Glomerular visceral epithelial cell (primary cell): Measurements from ENCODE around the gene POMGNT1.

Experiments used
- DNase-seq: peaks from one replicate; pipeline ENCODE4 v3.0.0-alpha.2; 2016; ENCODE audit errors: extremely low spot score

Gene POMGNT1

GRCh38 chr1:46157916-46158311 lies 40.3 kb downstream of the POMGNT1 start:
- DNase-seq = no peak

- DNase-seq = no peak
Observed at GRCh38 chr1:46153732-46154131, 44.5 kb downstream of the POMGNT1 start.

GRCh38 chr1:46153228-46153627 lies 45.0 kb downstream of the POMGNT1 start:
- no peak for DNase-seq

GRCh38 chr1:46152016-46152415 lies 46.2 kb downstream of the POMGNT1 start:
- peak; percentile 48 for DNase-seq

GRCh38 chr1:46150085-46150484 lies 48.1 kb downstream of the POMGNT1 start:
- no peak for DNase-seq

GRCh38 chr1:46148318-46148717 lies 49.9 kb downstream of the POMGNT1 start:
- no peak for DNase-seq
